ENCODE measurements around the gene CLEC4M.
"Not testable (repeated sequence)": the region's sequence is repeated elsewhere in the genome, so short reads cannot be mapped to it uniquely, and the experiment has no call there.

CLEC4M gene

GRCh38 chr19:7816040-7816439 lies 53.0 kb downstream of the CLEC4M start:
- not testable (repeated sequence) for DNase-seq

GRCh38 chr19:7817801-7818200 lies 54.8 kb downstream of the CLEC4M start:
- no peak for DNase-seq

- no peak for DNase-seq
These were observed 55.8 kb downstream of the CLEC4M start for GRCh38 chr19:7818806-7819205.

Data from eye (tissue), 1 donor.